GM12878 (cell line): Measurements from ENCODE around the gene KRTAP10-11. TPM values are rescaled to one million over a fixed set of nuclear protein-coding genes. Genes with fewer than 3 reads are reported as not detected.

Source experiments
- ATAC-seq: fragments of 200-7000 bp; cut with Tn5 transposase; 3 replicates; pipeline ENCODE4 v1.9.1; 2020; ENCODE audit warnings: mild to moderate bottlenecking, moderate library complexity
- BruUV-seq: library from RNA; stranded (reverse); fragments of 400-500 nt; replicated peaks from 2 replicates; lab custom pipeline; 2021; lab: Mats Ljungman, UMichigan
- CTCF ChIA-PET: fragments of 300-600 bp; sonication (Branson Sonifier 250); formaldehyde crosslinking; extraction: SDS; loops from one replicate; lab custom pipeline; 2021; ENCODE audit warnings: inconsistent platforms; lab: Yijun Ruan, JAX
- POLR2A ChIA-PET: fragments of 350-600 bp; formaldehyde crosslinking; extraction: SDS; loops from one replicate; lab custom pipeline; 2021; ENCODE audit warnings: inconsistent platforms; lab: Charles Lee
- RAD21 ChIA-PET: fragments of 300-600 bp; sonication (Branson Sonifier 250); formaldehyde crosslinking; loops from one replicate; lab custom pipeline; 2023; ENCODE audit warnings: antibody characterized with exemption; ENCODE audit not compliant: unreplicated experiment; lab: Charles Lee
- SMC1A ChIA-PET: fragments of 300-600 bp; sonication (Branson Sonifier 250); formaldehyde crosslinking; loops from one replicate; lab custom pipeline; 2023; ENCODE audit not compliant: unreplicated experiment, uncharacterized antibody; lab: Charles Lee
- DNase-seq: peaks from one replicate; pipeline ENCODE4 v3.0.0-alpha.2; 2011; ENCODE audit warnings: low read depth, low spot score
- FAIRE-seq: peaks from 3 replicates; lab custom pipeline; 2011; peaks lifted over from hg19 to GRCh38; lab: Jason Lieb, UNC
- H2AFZ ChIP-seq: 2 replicates; pipeline ENCODE4 v1.6.0; 2011; ENCODE audit warnings: low read depth, low read length, control low read depth; ENCODE audit not compliant: control insufficient read depth
- H3K27ac ChIP-seq: 2 replicates; pipeline ENCODE4 v1.5.1; 2011; ENCODE audit warnings: control low read depth; ENCODE audit not compliant: control insufficient read depth, insufficient read depth
- H3K27me3 ChIP-seq, 2 experiments: replicated peaks in 1 of 2; 2 replicates each; pipeline versions ENCODE4 v1.6.0 to v1.6.1; 2011; ENCODE audit warnings: low read length in 1 of 2; ENCODE audit not compliant: control insufficient read depth in 2 of 2, insufficient read depth in 2 of 2
- H3K36me3 ChIP-seq, 2 experiments: 2 replicates each; pipeline ENCODE4 v1.5.1; 2011; ENCODE audit warnings: low read length in 1 of 2; ENCODE audit not compliant: control insufficient read depth in 2 of 2, insufficient read depth in 2 of 2
- H3K4me1 ChIP-seq: 2 replicates; pipeline ENCODE4 v1.6.1; 2011; ENCODE audit warnings: mild to moderate bottlenecking, low read length, moderate library complexity, mixed read lengths; ENCODE audit not compliant: control insufficient read depth, insufficient read depth
- H3K4me2 ChIP-seq: 2 replicates; pipeline ENCODE4 v1.6.0; 2011; ENCODE audit warnings: control low read depth; ENCODE audit not compliant: control insufficient read depth, insufficient read depth
- H3K4me3 ChIP-seq: fragments of 200-600 bp; sonication (generic); 2 replicates; pipeline ENCODE4 v1.5.1; 2016
- H3K79me2 ChIP-seq: 2 replicates; pipeline ENCODE4 v1.6.0; 2011; ENCODE audit warnings: low read length; ENCODE audit not compliant: control insufficient read depth, insufficient read depth
- H3K9ac ChIP-seq: 2 replicates; pipeline ENCODE4 v1.8.0; 2011; ENCODE audit warnings: low read length, control low read depth, mixed read lengths; ENCODE audit not compliant: control insufficient read depth, insufficient read depth
- H3K9me3 ChIP-seq: replicated peaks from 3 replicates; pipeline ENCODE4 v1.5.1; 2011; ENCODE audit warnings: mild to moderate bottlenecking, low read length; ENCODE audit not compliant: control insufficient read depth, insufficient read depth
- H4K20me1 ChIP-seq: 2 replicates; pipeline ENCODE4 v1.6.0; 2011; ENCODE audit not compliant: control insufficient read depth, insufficient read depth
- ATF3 ChIP-seq: IDR thresholded peaks from 2 replicates; pipeline ENCODE4 v1.6.1; 2011; ENCODE audit warnings: low read depth, mild to moderate bottlenecking, low read length, moderate library complexity, borderline replicate concordance; ENCODE audit errors: extremely low read depth
- CEBPB ChIP-seq, 2 experiments: fragments of 150-350 bp in 1 of 2; IDR thresholded peaks; 2 replicates each; pipeline ENCODE4 v1.6.1; 2012 to 2014; ENCODE audit warnings: low read depth in 2 of 2, low read length in 2 of 2, borderline replicate concordance in 1 of 2, inconsistent platforms in 1 of 2
- CHD2 ChIP-seq: IDR thresholded peaks from 2 replicates; pipeline ENCODE4 v1.6.1; 2011; ENCODE audit warnings: low read depth, low read length, improper control_type of control experiment, borderline replicate concordance
- FOXK2 ChIP-seq: fragments of 450-650 bp; IDR thresholded peaks from 2 replicates; pipeline ENCODE4 v1.6.1; 2017; ENCODE audit warnings: mild to moderate bottlenecking, moderate library complexity
- MTA2 ChIP-seq: fragments of 450-650 bp; IDR thresholded peaks from 2 replicates; pipeline ENCODE4 v1.6.1; 2016; ENCODE audit warnings: low read depth, mild to moderate bottlenecking, moderate library complexity
- PAX8 ChIP-seq: fragments of 450-650 bp; IDR thresholded peaks from 2 replicates; pipeline ENCODE4 v1.6.1; 2017; ENCODE audit warnings: mild to moderate bottlenecking, moderate library complexity
- POLR2AphosphoS5 ChIP-seq: IDR thresholded peaks from 2 replicates; pipeline ENCODE4 v1.6.1; 2011; ENCODE audit warnings: mild to moderate bottlenecking, low read length, inconsistent platforms
- RCOR1 ChIP-seq: conservative IDR thresholded peaks from 2 replicates; pipeline ENCODE4 v1.6.1; 2012; ENCODE audit warnings: low read depth, low read length, improper control_type of control experiment
- SMARCA5 ChIP-seq: fragments of 450-650 bp; IDR thresholded peaks from 2 replicates; pipeline ENCODE4 v1.6.1; 2017; ENCODE audit warnings: mild to moderate bottlenecking
- YBX1 ChIP-seq: fragments of 450-650 bp; IDR thresholded peaks from 2 replicates; pipeline ENCODE4 v1.6.1; 2016; ENCODE audit warnings: antibody characterized with exemption
- WGBS: methylation state at CpG from one replicate; pipeline ENCODE4 v1.1.6; 2016; ENCODE audit warnings: low lambda C conversion rate; ENCODE audit not compliant: insufficient replicate concordance, insufficient coverage; ENCODE audit errors: missing lambda C conversion rate; 5-methylcytosine and 5-hydroxymethylcytosine counted together
- in situ Hi-C: fragments of 300-500 bp; cut with MboI; formaldehyde crosslinking; loops from 9 replicates; pipeline ENCODE4 v1.14.3; 2018; ENCODE audit warnings: mixed read lengths
- intact Hi-C: fragments of 100-400 bp; cut with micrococcal nuclease; formaldehyde crosslinking; loops from one replicate; pipeline ENCODE4 v1.14.2; 2022; ENCODE audit not compliant: unreplicated experiment
- polyA plus RNA-seq, 11 experiments: library from polyadenylated mRNA; depleted of rRNA in 4 of 11; unstranded in 6 of 11; stranded (reverse) in 5 of 11; fragments of >200 nt; fragmentation: Nextera tagmentation in 4 of 11; fragmentation: Illumina TruSeq in 1 of 11; extraction: Ambion mirVana in 4 of 11; extraction: Trizol in 1 of 11; gene quantifications; 1 replicate in 1 of 11; 2 replicates in 10 of 11; pipeline versions ENCODE4 v1.2.1 to v1.2.3, GENCODE V29; 2011 to 2016; ENCODE audit warnings: inconsistent platforms in 2 of 11, missing spikeins in 2 of 11, low read depth in 1 of 11
- total RNA-seq, 4 experiments: library from RNA; depleted of rRNA in 3 of 4; stranded (reverse); fragments of >200 nt in 3 of 4; fragmentation: Illumina TruSeq in 1 of 4; extraction: Trizol in 1 of 4; gene quantifications; 2 replicates each; pipeline versions ENCODE4 v1.2.1 to v1.2.3, GENCODE V29; 2013 to 2021

Gene KRTAP10-11
- total and polyA plus RNA-seq, 10 of the 15 experiments (the other 5 are each of a cell fraction or from before 2014, with no cell fraction given), result not detected

- no peaks in the 10 kb centered on the region for H3K4me1 ChIP-seq
- no peaks in the 10 kb centered on the region for H3K27me3 ChIP-seq
- POLR2A ChIA-PET, result no interaction called here
- DNase-seq (no peak), ATAC-seq (no peak), FAIRE-seq (no peak)
- no peak overlapping the region for H3K4me2 ChIP-seq
- peaks cover 2% of the 10 kb centered on the region; the same call in 1 of the 3 replicates for H3K9me3 ChIP-seq
- WGBS, result 33% methylated on average over 17 of the region's 17 CpGs
- H4K20me1 ChIP-seq, result no peaks in the 10 kb centered on the region
- no peaks in the 10 kb centered on the region for H3K79me2 ChIP-seq
- H3K9ac ChIP-seq, result no peak overlapping the region
- SMC1A ChIA-PET, result interaction anchor here (1.3 kb wide), 1 partner anchor 88 kb away, joined by 3 read pairs; no protein-coding TSS in a partner anchor
- in situ Hi-C loops, result no loop called here
- TF ChIP-seq ATF3 (no peak), SMARCA5 (no peak), YBX1 (no peak), MTA2 (no peak), CEBPB (IDR thresholded peaks at IDR 0.05; ENCODE audit: borderline replicate concordance in 1 of 2, low read depth in 2 of 2, low read length in 2 of 2) (no peak), POLR2AphosphoS5 (no peak), FOXK2 (no peak), RCOR1 (no peak), CHD2 (no peak), PAX8 (no peak)
- CTCF ChIA-PET, result no interaction called here
- H3K4me3 ChIP-seq, result no peak overlapping the region
- no peak overlapping the region for H2AFZ ChIP-seq
- RAD21 ChIA-PET, result no interaction called here
- H3K36me3 ChIP-seq, result no peaks in the 10 kb centered on the region
- H3K27ac ChIP-seq, result no peak overlapping the region
- intact Hi-C loops, result no loop called here
- no TSS peak for BruUV-seq
Measured at GRCh38 chr21:44653656-44654575, 7.7 kb downstream of the KRTAP10-11 start.
